Activated T-cell treated with anti-CD3 and anti-CD28 coated beads for 24 hours (primary cell): Measurements from ENCODE around the gene VAC14.
"Not testable (repeated sequence)": the region's sequence is repeated elsewhere in the genome, so short reads cannot be mapped to it uniquely, and the experiment has no call there.

Source experiments
- DNase-seq: peaks from one replicate; pipeline ENCODE4 v3.0.0-alpha.2; 2020; ENCODE audit warnings: low read depth

Gene VAC14

DNA sequence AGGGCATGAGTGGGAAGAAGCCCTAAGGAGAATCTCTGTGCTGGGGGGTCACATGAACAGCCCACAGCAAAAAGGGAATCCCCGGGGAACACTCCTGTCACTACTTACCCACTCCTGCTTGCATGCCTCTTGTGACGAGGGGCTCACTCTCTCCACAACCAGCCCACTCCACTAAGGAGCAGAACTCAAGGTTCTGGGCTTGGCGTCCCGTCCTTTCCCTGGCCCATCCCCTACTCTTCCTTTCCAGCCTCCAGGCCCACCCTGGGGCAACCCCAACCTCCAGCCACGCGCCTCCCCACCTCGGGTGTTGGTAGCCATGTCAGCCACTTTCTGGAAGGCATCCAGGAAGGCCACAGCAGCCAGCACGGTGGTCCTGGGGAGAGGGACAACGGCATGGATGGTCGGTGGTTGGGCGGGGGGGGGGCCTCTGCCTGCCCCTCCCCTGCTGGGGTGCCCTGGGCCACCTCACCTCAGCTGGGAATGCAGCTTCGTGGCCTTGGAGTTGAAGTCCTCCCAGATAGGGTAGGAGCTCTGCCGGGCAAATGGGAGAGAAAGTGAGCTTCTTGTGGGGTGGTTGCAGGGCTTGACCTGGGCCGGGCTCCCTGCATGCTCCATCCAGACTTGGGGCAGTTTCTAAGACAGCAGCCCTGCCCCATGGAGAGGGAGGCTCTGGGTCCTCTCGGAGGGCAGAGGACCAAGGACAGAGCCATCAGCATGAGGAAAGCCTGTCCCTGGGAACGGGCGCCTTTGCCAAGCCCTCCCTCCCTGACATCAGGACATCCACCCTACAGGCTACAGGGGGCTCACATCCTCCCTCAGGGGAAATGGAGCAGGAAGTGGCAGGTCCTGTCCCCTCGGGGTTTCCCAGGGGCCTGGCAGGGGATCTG is 120.2 kb downstream of the VAC14 start:
- DNase-seq = no peak

DNA sequence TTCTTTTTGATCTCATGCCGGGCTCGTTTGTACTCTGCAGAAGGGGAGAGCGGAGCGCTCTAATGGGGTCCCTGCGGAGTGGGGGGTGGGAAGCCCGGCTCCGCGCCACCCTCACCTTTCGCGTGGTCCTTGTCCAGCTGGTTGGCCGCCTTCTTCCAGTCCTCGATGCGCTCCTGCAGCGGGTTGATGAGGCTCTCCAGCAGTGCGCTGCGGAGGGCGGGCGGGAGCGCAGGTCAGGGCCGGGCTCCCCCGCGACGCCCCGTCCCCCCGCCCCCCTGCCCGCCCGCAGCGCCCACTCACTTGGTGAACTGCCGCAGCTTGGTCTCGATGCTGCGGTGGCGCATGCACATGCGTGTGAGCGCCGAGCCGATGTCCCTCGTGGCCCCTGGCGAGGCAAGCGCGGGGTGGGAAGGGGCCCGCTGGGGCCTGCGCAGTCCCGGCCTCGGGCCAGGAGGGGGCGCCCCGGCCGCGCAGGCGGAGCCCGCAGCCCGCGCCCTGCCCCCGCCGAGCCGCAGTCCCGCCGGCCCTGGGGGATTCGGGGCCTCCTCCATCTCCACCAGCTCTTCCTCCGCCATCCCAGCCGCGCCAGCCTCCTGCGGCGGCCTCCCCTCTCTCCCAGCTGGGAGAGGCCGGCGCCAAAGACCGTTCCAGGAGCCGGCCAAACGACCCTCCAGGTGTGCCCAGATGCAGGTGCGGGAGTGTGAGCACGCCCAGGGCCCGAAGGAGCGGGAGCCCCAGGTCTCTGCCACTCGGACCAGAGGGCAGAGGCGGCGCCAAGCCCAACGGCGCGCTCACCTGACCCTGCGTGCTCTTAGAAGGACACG is 121.1 kb downstream of the VAC14 start:
- no peak for DNase-seq

DNA sequence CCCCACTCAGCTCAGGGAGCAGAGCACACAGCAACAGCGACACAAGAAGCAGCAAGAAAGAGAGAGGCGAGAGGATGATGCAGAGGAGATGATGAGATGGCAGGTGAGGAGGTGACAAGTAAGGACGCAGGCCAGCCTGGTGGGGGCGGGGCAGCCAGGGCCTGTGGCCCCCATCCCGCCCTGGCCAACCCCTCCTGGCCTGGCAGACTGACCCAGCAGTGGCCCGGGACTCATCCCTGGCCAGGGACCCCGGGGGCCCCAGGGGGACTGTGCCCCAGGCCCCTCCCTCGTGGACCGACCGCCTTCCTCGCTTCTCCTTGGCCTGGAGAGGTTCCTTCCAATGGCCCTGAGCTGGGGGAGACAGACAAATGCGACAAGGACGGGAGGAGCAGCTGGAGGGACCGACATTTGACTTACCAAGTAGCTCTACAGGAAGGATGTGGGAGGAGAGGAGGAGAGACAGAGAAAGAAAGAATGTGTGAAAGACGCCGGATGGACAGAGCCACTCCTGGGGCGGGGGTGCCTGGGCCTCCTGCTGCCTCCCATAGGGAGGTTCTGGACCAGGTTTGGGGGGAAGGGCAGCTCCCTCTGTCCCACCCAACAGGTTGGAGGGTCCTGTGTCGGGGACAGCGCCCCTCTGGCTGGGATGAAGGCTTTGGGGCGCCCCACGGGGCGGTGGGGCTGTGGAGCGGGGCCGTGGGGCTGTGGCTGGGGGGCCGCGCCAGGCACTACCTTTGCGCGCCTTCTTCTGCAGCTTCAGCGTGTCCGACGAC is 121.9 kb downstream of the VAC14 start:
- DNase-seq = no peak

DNA sequence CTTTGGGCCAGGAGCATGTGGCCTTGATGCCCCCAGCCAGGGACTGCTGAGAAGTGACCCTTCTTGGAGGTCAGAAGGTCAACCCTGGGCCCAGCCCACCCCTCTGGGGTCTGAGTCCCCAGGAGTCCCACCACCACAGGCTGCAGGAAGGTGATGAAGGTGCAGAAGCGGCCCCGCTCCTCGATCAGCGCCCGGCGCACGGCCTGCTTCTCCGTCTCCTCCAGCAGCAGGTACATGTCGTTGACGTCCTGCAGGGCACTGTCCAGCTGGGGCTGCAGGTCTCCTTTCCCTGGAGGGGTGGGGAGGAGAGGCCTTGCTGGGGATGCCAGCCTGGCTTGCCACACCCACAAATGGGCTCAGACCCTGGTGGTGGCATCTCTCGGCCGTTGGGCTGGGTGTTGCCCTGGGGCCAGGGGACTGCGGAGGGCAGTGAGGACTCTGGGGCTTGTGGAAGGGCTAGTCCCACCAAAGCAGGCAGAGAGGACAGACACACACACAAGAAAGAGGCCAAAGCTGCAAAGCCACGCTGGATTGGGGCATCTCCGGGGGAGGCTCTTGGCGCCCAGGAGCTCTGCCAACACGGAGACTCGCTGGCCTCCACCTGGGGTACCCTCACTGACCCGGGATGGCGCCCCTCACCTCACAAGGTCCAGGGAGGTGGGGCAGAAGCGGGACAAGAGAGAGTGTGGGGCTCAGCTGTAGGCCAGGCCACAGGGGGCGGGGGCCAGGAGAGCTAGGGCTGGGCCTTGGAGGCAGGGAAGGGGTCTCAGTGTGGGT is 122.6 kb downstream of the VAC14 start:
- DNase-seq = no peak

DNA sequence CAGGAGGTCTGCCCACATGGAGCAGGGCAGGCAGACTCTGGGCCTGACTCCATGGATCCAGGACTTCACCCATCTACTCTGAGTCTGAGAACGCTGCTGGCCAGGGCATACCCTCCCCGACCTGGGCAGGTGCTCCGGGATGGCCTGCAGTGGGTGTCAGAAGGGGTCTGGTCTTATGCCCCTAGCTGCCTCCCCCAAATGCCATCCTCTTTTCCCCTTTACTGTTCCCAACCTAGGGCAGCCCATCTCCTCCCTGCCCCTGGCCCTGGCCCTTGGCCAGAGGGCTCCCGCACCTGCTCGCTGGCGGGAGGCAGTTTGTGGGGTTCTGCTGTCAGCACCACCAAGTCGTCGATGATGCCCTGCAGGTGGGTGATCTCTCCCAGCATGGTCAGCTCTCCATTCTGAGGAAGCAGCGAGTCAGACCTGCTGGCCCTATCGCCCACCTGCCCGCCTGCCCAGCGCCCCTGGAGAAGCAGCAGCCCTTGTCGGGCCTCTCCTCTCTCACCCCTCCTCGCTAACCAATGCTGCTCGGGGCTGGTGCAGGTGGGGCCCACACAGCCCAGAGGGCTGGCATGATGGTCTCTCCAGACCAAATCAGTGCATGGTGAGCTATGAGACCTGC is 123.3 kb downstream of the VAC14 start:
- DNase-seq = no peak

DNA sequence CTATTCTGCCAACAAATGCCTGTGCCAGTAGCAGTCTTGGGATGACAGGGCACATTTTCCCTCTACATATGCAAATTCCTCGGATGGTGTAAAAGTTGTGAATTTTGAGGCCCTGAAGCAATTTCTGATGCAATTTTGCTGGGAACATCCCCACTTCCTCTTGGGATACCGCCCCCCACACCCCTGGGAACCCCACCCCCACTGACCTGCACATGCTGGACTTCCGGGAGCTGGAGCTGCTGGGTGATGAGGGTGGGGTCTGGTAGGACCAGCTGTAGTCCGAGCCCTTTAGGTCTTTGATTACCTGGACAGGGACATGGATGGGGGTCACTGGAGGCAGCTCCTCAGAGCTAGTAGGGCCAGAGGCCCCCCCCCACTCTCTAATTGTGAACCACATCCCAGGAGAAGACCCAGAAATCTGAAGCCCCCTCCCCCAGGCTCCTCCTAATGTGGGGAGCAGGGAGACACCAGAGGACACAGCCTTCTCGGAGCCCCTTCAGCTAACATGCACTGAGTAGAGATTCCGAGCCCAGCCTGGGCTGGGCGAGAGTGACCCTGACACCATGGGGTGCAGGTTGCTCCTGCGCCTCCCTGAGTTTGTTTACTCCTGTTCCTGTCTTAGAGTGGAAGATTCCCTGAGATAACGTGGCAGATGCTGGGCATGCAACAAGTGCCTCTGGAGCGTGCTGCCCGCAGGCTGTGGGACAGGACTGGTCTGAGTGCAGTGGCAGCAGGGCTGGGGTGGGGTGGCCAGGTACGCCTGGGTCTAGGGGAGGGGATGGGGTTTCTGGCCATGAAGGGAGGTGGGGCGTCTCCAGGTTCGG is 124.1 kb downstream of the VAC14 start:
- no peak for DNase-seq

DNA sequence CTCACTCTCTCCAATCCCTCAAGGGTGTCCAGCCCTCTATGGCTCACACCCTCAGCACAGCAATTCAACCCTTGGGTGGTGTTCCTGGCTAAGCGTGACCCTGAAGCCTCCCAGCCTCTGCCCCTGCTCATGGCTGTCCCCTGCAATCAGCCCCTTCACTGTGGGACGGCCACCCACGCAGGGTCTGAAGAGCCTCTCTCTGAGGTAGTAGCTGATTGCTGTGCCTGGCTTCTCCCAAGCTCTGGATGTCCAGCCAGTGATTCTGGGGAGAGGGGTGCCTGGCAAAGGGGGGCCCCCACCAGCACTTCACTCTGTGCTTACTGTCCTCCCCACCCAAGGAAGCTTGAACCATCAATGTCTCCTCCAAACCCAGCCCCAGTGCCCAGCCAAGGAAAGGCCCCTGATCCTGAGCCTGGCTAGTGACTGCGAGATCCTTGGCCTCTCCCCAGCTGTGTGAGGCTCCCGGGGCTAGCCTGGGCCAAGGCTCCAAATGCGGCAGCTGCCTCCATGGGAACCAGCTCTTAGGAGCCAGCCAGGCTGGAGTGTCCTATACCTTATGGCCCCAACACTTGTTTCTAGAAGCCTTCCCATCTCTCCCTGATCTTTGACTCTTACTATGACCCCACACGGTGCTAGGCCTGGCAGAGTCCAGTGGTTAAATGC is 125.0 kb downstream of the VAC14 start:
- DNase-seq = no peak

DNA sequence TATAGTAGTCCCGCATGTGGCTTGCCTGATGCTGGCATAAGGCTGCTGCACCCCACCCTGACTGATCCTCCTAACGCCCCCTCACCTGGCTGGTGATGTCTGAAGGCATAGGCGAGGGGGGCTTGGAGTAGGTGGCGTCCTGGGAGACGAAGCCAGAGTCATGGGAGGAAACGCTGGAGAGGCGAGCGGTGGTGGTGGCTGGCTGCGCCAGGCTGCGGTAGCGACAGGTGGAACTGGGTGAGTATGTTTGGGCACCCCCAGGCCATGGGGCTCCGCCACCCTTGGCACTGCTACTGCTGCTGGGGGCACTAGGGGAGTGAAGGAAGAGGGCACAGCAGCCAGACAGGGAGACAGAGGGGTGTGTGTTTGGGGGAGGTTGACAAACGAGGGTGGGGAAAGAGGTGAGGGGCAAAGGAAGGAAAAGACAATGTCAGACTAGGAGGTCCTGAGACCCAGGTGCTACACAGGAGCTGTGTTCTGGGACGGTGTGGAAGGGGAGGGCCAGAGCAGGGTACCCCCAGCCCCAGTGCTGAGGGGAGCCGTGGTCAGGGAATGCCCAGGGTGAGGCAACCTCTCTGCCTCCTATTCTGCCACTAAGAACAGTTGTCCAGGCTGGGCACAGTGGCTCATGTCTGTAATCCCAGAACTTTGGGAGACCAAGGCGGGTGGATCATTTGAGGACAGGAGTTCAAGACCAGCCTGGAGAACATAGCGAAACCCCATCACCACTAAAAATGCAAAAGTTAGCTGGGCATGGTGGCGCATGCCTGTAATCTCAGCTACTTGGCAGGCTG is 126.5 kb downstream of the VAC14 start:
- no peak for DNase-seq

DNA sequence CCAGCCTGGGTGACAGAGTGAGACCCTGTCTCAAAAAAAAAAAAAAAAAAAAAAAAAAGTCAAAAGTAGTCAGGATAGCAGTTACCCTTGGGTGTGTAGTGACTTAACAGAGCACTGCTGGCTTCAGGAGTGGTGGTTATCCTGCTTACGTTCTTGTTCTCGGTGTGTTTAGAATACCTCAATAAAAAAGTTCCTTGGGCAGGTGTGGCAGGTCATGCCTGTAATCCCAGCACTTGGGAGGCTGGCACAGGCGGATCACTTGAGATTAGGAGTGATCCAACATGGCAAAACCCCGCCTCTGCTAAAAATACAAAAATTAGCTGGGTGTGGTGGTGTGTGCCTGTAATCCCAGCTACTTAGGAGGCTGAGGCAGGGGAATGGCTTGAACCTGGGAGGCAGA is 130.0 kb downstream of the VAC14 start:
- not testable (repeated sequence) for DNase-seq

DNA sequence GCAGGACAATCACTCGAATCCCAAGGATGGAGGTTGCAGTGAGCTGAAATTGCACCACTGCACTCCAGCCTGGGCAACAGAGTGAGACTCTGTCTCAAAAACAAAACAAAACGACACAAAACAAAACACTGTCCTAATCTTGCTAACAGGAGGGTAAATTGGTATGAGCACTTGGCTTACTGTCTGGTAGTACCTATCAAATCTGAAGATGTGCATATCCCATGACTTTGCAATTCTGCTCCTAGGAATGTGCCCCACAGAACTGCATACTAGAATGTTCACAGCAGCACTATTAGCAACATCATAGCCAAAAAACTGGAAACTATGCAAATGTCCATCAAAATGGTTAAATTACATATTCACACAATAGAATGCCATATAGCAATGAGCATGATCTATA is 130.8 kb downstream of the VAC14 start:
- no peak for DNase-seq

DNA sequence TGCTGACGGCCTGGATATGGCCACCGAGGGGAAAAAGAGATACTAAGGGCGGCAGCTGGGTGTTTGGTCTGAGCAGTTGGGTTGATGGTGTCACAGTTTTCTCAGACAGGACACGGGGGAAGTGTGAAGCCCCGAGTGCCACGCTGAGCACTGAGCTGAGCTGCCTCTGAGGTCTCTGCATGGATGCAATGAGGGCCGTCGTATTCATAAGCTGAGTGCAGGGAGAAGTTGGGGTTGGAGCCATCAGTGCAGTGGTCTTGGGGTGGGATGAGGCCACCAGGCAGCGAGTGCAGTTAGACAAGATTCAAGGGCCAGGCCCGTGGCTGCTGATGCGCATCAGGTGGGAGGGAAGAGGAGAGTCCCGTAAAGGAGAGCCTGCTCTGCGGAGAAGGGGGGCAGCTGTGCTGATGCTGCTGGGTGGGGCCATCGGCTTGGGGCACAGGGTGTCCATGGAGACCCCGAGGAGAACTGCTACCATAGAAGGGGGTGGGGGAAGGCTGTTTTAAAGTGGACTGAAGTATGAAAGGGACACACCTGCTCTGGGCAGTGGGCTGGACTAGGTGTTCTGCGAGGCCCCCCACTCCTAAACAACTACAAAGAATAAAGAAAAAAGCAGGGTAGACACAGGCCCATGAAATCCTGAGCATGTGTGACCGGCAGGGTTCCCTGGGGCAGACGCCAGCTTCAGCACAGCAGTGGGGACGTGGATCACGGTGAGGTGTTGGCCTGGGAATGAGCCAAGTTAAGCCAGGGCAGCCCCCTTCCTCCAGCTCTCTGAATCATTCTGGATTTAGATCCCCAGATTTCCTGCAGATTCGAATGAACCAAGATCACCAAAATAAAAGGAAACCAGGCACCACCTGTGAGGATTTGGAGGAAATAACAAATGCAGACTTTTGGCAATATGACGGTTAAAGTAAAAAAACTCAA is 134.9 kb downstream of the VAC14 start:
- no peak for DNase-seq

DNA sequence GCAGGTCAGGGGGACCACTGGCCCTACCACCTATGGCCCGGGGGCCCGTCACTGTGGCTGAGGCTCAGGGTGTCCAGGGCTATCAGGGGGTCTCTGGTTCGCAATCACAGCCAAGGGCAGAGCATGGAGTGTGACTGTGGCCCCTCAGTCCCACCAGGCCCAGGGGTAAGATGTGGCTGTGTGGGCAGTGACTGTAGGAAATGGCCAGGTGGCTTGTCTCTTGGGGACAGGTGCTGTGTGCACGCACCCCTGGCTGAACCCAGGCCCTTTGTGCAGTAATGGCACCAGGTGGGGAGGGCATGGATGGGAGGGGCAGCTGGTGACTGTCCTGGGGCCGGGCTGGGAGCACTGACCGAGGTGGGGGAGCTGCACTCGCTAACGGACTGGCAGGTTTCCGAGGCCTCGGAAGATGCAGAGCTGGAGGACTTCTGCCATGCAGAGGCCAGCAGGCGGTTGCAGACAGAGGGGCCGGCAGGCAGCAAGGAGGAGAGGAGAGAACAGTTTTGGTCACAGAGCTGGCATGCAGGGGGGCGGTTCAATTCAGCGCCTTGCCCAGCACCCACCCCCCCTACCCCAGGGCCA is 135.8 kb downstream of the VAC14 start:
- no peak for DNase-seq

DNA sequence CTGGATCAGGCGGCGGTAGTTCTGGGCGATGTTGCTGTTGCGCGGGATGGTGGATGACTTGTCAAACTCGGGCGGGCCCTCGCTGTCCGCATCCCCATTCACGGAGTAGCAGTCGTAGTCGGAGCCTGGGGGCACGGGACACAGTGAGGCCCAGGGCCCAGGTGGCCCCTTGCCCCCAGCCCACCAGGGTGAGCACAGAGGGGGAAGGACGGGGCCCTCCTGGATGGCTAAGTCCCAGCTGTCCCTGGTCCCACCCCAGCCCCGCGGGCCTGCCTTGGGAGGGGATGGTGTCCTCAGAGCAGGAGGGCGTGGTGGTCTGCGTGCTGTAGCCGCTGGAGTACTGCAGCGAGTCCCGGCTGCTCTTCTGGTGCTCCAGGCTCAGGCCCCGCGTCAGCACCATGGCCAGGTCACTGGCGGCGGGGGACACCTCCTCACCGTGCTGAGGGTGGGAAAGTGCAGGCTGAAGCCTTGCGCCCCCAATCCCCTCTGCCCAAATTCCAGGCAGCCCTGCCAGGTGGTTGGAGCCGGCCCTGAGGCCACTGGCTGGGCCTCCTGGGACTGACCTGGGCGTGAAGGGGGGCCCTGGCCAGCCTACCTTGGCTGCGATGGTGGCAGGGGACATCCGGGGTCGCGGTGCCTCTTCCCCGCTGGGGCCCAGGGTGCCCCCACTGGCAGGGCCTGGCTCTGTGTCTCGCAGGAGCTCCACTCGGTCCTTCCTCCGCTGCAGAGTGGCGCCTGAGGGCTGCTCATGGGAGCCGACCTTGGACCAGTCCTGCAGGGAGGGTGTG is 136.4 kb downstream of the VAC14 start:
- DNase-seq = no peak

DNA sequence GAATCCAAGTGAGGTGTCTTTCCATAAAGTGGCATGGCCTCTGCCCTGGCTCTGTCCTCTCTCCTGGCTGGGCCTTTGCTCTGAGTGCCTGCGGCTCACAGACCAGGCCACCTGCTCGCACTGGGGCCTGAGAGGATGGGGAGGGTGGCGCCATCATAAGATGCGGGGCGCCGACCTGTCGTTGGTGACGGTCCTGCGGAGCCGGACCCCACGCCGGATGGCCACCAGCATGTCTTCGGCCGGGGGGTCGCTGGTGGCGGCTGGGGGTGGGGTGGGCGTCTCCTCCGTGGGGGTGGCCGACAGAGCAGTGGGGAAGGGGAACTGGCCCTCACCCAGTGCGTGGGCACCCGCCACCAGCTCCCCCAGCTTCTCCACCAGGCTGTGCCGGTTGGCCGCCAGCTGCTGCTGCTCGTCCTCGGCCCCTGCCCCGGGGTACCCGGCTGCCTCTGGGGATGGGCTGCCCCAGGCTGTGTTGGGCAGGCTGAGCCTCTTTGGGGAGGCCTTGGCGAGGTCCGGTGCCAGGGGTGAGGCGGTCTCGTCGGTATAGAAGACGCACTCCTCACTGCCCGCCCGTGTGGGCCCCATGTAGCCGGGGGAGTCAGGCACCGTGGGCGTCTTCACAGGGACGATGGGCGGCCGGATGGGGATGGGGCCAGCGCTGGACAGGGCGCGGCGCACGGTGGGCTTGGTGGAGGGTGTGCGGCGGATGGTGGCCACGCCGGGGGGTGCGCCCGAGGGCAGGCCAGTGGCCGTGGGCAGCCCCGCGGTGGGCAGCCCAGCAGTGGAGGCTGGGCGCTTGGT is 137.2 kb downstream of the VAC14 start:
- no peak for DNase-seq

DNA sequence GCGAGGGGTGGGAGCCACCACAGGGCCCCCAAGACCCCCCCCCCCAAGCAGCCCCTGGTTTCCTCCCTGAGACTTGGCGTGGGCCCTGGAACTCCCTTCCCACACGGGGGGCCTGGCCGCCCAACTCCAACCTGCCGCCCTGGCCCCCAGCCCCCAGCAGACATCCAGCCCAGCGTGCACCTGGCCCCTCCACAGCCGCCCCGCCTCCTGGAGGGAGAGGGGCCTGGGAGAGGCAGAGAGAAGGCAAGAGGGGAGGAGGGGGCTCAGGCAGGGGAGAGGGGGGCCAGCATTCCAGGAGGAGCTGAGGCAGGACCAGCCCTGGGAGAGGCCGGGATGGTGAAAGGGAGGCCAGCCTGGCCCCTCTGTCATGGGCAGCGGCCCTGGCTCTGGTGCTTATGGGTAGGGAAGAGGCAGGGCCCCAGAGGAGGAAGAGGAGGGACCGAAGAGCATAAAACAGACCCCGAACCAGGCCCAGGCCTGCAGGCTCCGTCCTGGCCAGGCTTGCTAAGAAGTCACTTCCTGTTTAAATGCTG is 137.9 kb downstream of the VAC14 start:
- DNase-seq = no peak
